Naive thymus-derived CD8-positive, alpha-beta T cell (primary cell): ENCODE results near the gene OR14C36. TPM values are rescaled to one million over a fixed set of nuclear protein-coding genes. Genes with fewer than 3 reads are reported as not detected.

Experiments
- ATAC-seq, 2 donors: fragments of 150-1000 bp; cut with Tn5 transposase in 1 of 2; sonication (Bioruptor Pico), chemical (Tn5 transposase) in 1 of 2; 1 replicate in 1 of 2; 2 replicates in 1 of 2; pipeline ENCODE4 v1.10.0; 2021; ENCODE audit warnings: mild to moderate bottlenecking in 2 of 2, moderate library complexity in 2 of 2
- POLR2A ChIA-PET: fragments of 350-600 bp; sonication (Branson Sonifier 250); formaldehyde crosslinking; loops from one replicate; lab custom pipeline; 2021; ENCODE audit warnings: antibody characterized with exemption; lab: Charles Lee
- DNase-seq, 10 donors: peaks; one replicate each; pipeline versions ENCODE4 v3.0.0 to v3.0.0-alpha.2; 2020 to 2022
- H3K27ac Mint-ChIP-seq, 10 donors: one replicate each; pipeline ENCODE4 v1.8.0; 2020 to 2022; ENCODE audit warnings: mild to moderate bottlenecking in 10 of 10, mixed read lengths in 10 of 10, moderate library complexity in 4 of 10, inconsistent platforms in 1 of 10
- H3K27me3 Mint-ChIP-seq, 5 donors: one replicate each; pipeline ENCODE4 v1.8.0; 2021 to 2022; ENCODE audit warnings: mixed read lengths in 5 of 5
- H3K36me3 Mint-ChIP-seq, 3 donors: one replicate each; pipeline ENCODE4 v1.8.0; 2020 to 2022; ENCODE audit warnings: mixed read lengths in 3 of 3, mild to moderate bottlenecking in 2 of 3, inconsistent platforms in 1 of 3
- H3K4me1 Mint-ChIP-seq, 4 donors: one replicate each; pipeline ENCODE4 v1.8.0; 2021 to 2022; ENCODE audit warnings: mixed read lengths in 4 of 4
- H3K4me3 Mint-ChIP-seq, 10 donors: one replicate each; pipeline ENCODE4 v1.8.0; 2020 to 2022; ENCODE audit warnings: mild to moderate bottlenecking in 10 of 10, mixed read lengths in 10 of 10, moderate library complexity in 6 of 10, inconsistent platforms in 1 of 10
- H3K9me3 Mint-ChIP-seq, 9 donors: one replicate each; pipeline ENCODE4 v1.8.0; 2020 to 2022; ENCODE audit warnings: mixed read lengths in 9 of 9, mild to moderate bottlenecking in 3 of 9, inconsistent platforms in 1 of 9, moderate library complexity in 1 of 9
- polyA plus RNA-seq, 3 donors: library from polyadenylated mRNA; unstranded; fragments of 300-500 nt; fragmentation: Illumina TruSeq; gene quantifications; one replicate each; pipeline ENCODE4 v1.2.3, GENCODE V29; 2021
- total RNA-seq, 8 experiments: library from RNA in 2 of 8; stranded (reverse) in 2 of 8; gene quantifications; one replicate each; pipeline ENCODE4 v1.2.3 and lab custom pipeline; 2021 to 2026

Gene OR14C36
- total and polyA plus RNA-seq, 5 experiments from 2014 or later, result not detected

- no peak within 1 kb of the TSS for H3K27ac Mint-ChIP-seq
- DNase-seq (no peak), ATAC-seq (no peak)
- no peaks in the 10 kb centered on the region for H3K9me3 Mint-ChIP-seq
- peaks cover 5 to 14% (median 10%) of the 10 kb centered on the region in 4 donors for H3K4me1 Mint-ChIP-seq
- POLR2A ChIA-PET, result no interaction called here
- no peaks in the 10 kb centered on the region for H3K36me3 Mint-ChIP-seq
- H3K27me3 Mint-ChIP-seq, result no peaks in the 10 kb centered on the region
- no peak within 1 kb of the TSS for H3K4me3 Mint-ChIP-seq
Measured at GRCh38 chr1:248375446-248375845, 26.9 kb downstream of the OR14C36 start, which contains the start of gene OR2T6. Gene OR2T6 (plus strand): TSS chr1:248375746. CDS start chr1:248387609, 11,863 bp downstream.

- Mint-ChIP-seq H3K36me3 (no peaks in the 10 kb centered on the region), H3K4me1 (peaks cover 5 to 11% (median 9%) of the 10 kb centered on the region in 4 donors), H3K9me3 (no peaks in the 10 kb centered on the region), H3K4me3 (no peak overlapping the region), H3K27me3 (peaks cover 0 to 3% (median 0%) of the 10 kb centered on the region in 5 donors), H3K27ac (no peak overlapping the region)
- POLR2A ChIA-PET, result no interaction called here
- DNase-seq (no peak), ATAC-seq (no peak)
Measured at GRCh38 chr1:248376916-248377315, 28.3 kb downstream of the OR14C36 start.

GRCh38 chr1:248380854-248381253, 32.3 kb downstream of the OR14C36 start:
- ATAC-seq (no peak), DNase-seq (no peak)
- POLR2A ChIA-PET, result no interaction called here
- Mint-ChIP-seq H3K27ac (no peak overlapping the region), H3K4me3 (no peak overlapping the region), H3K27me3 (peaks cover 2 to 12% (median 6%) of the 10 kb centered on the region in 5 donors), H3K4me1 (no peaks in the 10 kb centered on the region), H3K9me3 (no peaks in the 10 kb centered on the region), H3K36me3 (no peaks in the 10 kb centered on the region)

GRCh38 chr1:248388426-248388825, 39.9 kb downstream of the OR14C36 start:
- Mint-ChIP-seq H3K27ac (no peak overlapping the region), H3K27me3 (peaks cover 4 to 50% (median 11%) of the 10 kb centered on the region in 5 donors), H3K9me3 (peaks cover 0 to 5% (median 0%) of the 10 kb centered on the region in 9 donors), H3K4me1 (no peaks in the 10 kb centered on the region), H3K36me3 (no peaks in the 10 kb centered on the region), H3K4me3 (no peak overlapping the region)
- DNase-seq (no peak), ATAC-seq (no peak)
- POLR2A ChIA-PET, result no interaction called here

- no peak overlapping the region for H3K4me3 Mint-ChIP-seq
- peaks cover 7 to 81% (median 18%) of the 10 kb centered on the region in 5 donors for H3K27me3 Mint-ChIP-seq
- DNase-seq (no peak), ATAC-seq (no peak)
- peaks cover 0 to 14% (median 6%) of the 10 kb centered on the region in 9 donors for H3K9me3 Mint-ChIP-seq
- peaks cover 0 to 6% (median 5%) of the 10 kb centered on the region in 3 donors for H3K36me3 Mint-ChIP-seq
- POLR2A ChIA-PET, result interaction anchor here (0.5 kb wide), 1 partner anchor 1061 kb away, joined by 3 read pairs; the partner anchor contains the start of gene ZNF496
- H3K27ac Mint-ChIP-seq, result no peak overlapping the region
- H3K4me1 Mint-ChIP-seq, result no peaks in the 10 kb centered on the region
Measured at GRCh38 chr1:248393050-248393449, 44.5 kb downstream of the OR14C36 start.

Other genes with a start within 250 kb of the OR14C36 start
- gene OR2M5, start 203.6 kb upstream of the OR14C36 start, total RNA-seq, result not detected
- not detected for gene OR2M5, start 203.6 kb upstream of the OR14C36 start, polyA plus RNA-seq
- not detected for gene OR2M2, start 174.0 kb upstream of the OR14C36 start, total RNA-seq
- not detected for gene OR2M2, start 174.0 kb upstream of the OR14C36 start, polyA plus RNA-seq
- not detected for gene OR2M3, start 151.5 kb upstream of the OR14C36 start, total RNA-seq
- not detected for gene OR2M3, start 151.5 kb upstream of the OR14C36 start, polyA plus RNA-seq
- gene OR2M4, start 117.4 kb upstream of the OR14C36 start, total RNA-seq, result not detected
- gene OR2M4, start 117.4 kb upstream of the OR14C36 start, polyA plus RNA-seq, result not detected
- not detected for gene OR2T33, start 70.8 kb upstream of the OR14C36 start, total RNA-seq
- not detected for gene OR2T33, start 70.8 kb upstream of the OR14C36 start, polyA plus RNA-seq
- not detected for gene OR2T12, start 45.4 kb upstream of the OR14C36 start, total RNA-seq
- not detected for gene OR2T12, start 45.4 kb upstream of the OR14C36 start, polyA plus RNA-seq
- not detected for gene OR2M7, start 24.2 kb upstream of the OR14C36 start, total RNA-seq
- not detected for gene OR2M7, start 24.2 kb upstream of the OR14C36 start, polyA plus RNA-seq
- gene OR2T4, start 12.9 kb downstream of the OR14C36 start, total RNA-seq, result not detected
- gene OR2T4, start 12.9 kb downstream of the OR14C36 start, polyA plus RNA-seq, result not detected
- gene OR2T6, start 27.0 kb downstream of the OR14C36 start, total RNA-seq, result not detected
- not detected for gene OR2T6, start 27.0 kb downstream of the OR14C36 start, polyA plus RNA-seq
- gene OR2T1, start 54.3 kb downstream of the OR14C36 start, total RNA-seq, result not detected
- not detected for gene OR2T1, start 54.3 kb downstream of the OR14C36 start, polyA plus RNA-seq
- not detected for gene OR2T2, start 96.9 kb downstream of the OR14C36 start, total RNA-seq
- gene OR2T2, start 96.9 kb downstream of the OR14C36 start, polyA plus RNA-seq, result not detected
- gene OR2T3, start 124.6 kb downstream of the OR14C36 start, total RNA-seq, result not detected
- gene OR2T3, start 124.6 kb downstream of the OR14C36 start, polyA plus RNA-seq, result not detected
- gene OR2T5, start 139.8 kb downstream of the OR14C36 start, total RNA-seq, result not detected
- not detected for gene OR2T5, start 139.8 kb downstream of the OR14C36 start, polyA plus RNA-seq
- not detected for gene OR2G6, start 159.3 kb downstream of the OR14C36 start, total RNA-seq
- not detected for gene OR2G6, start 159.3 kb downstream of the OR14C36 start, polyA plus RNA-seq
- not detected for gene OR2T29, start 214.0 kb downstream of the OR14C36 start, total RNA-seq
- gene OR2T29, start 214.0 kb downstream of the OR14C36 start, polyA plus RNA-seq, result not detected
- gene OR2T34, start 226.0 kb downstream of the OR14C36 start, total RNA-seq, result not detected
- gene OR2T34, start 226.0 kb downstream of the OR14C36 start, polyA plus RNA-seq, result under 1 TPM in 1 of 3 donors, not detected in 2; 0.17 TPM
- gene OR2T10, start 248.9 kb downstream of the OR14C36 start, total RNA-seq, result not detected
- not detected for gene OR2T10, start 248.9 kb downstream of the OR14C36 start, polyA plus RNA-seq